Vagina (tissue), 2 donors: ENCODE measurements around the gene SLC24A3.

ENCODE experiments used
- POLR2A ChIP-seq, 2 donors: fragments of 450-650 bp; IDR thresholded peaks; one replicate each; pipeline ENCODE4 v1.6.1; 2017; ENCODE audit warnings: antibody characterized with exemption in 2 of 2, mild to moderate bottlenecking in 2 of 2, moderate library complexity in 2 of 2
- POLR2AphosphoS5 ChIP-seq, 2 donors: sonication (generic); formaldehyde crosslinking; IDR thresholded peaks; one replicate each; pipeline ENCODE4 v1.9.0; 2017; ENCODE audit warnings: antibody characterized with exemption in 2 of 2, mild to moderate bottlenecking in 2 of 2, low read depth in 1 of 2; ENCODE audit not compliant: insufficient read depth in 1 of 2
- TF ChIP-seq, protein P1 (sequence below), 3 experiments: fragments of 450-650 bp in 2 of 3; fragments of 200-600 bp in 1 of 3; sonication (generic) in 1 of 3; IDR thresholded peaks; one replicate each; pipeline ENCODE4 v1.5.1; 2017 to 2019; ENCODE audit warnings: antibody characterized with exemption in 3 of 3, mild to moderate bottlenecking in 2 of 3, moderate library complexity in 2 of 3

DNA sequence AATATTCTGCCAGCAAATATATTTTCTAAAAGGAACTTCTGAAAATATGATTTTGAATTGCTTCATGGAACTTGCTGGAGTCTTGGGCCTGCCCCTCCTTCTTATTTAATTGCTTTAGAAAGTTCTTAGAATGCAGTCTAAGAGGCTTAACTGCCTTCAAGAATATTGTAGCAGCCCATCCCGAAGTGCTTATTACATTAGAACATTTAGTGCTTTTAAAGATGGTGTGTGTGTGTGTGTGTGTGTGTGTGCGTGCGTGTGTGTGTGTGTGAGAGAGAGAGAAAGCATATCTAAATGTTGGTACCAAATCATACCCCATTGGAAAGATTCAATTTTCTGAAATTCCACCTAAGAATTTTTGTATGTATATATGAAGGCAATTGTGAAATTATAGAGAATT lies 193.5 kb downstream of the SLC24A3 start:
- TF ChIP-seq, protein P1, sequence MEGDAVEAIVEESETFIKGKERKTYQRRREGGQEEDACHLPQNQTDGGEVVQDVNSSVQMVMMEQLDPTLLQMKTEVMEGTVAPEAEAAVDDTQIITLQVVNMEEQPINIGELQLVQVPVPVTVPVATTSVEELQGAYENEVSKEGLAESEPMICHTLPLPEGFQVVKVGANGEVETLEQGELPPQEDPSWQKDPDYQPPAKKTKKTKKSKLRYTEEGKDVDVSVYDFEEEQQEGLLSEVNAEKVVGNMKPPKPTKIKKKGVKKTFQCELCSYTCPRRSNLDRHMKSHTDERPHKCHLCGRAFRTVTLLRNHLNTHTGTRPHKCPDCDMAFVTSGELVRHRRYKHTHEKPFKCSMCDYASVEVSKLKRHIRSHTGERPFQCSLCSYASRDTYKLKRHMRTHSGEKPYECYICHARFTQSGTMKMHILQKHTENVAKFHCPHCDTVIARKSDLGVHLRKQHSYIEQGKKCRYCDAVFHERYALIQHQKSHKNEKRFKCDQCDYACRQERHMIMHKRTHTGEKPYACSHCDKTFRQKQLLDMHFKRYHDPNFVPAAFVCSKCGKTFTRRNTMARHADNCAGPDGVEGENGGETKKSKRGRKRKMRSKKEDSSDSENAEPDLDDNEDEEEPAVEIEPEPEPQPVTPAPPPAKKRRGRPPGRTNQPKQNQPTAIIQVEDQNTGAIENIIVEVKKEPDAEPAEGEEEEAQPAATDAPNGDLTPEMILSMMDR (IDR thresholded peaks at IDR 0.05) = no peak
- TF ChIP-seq POLR2AphosphoS5 (IDR thresholded peaks at IDR 0.05; ENCODE audit: insufficient read depth in 1 of 2, low read depth in 1 of 2) (no peak), POLR2A (IDR thresholded peaks at IDR 0.05) (no peak)
